ENCODE results near the gene PIAS1. TPM values are rescaled to one million over a fixed set of nuclear protein-coding genes. Genes with fewer than 3 reads are reported as not detected.
A peak's percentile ranks its signal among the peaks of the same experiment; 100 is the strongest.

Gene PIAS1
- total and polyA plus RNA-seq, 8 donors: 10.6 to 29.0 (median 17.6) TPM

DNA sequence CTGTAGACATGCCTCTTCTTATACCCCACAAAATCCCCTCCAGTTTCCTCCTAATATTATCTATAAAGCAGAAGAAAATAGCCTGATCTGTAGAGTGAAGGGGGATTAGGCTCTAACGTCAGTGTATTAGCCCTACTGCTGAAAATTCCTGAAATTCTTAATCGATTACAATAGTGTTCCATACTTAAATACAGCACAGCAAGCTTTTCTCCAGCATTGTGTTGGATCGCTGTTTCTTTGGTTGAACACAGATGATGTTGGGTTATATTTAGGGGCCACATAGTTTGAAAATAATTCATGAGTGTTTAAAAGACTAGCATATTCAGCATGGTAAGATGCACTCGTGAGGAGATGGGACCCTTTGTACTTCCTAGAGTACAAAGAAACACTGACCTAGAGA lies 52.5 kb downstream of the PIAS1 start:
- H3K9me3 ChIP-seq: no peaks in the 10 kb centered on the region
- no peak for DNase-seq
- 56 to 68% methylated on average over 4 of the region's 4 CpGs for WGBS, 2 donors
- no peak for FAIRE-seq
- peaks cover 17 to 20% (median 19%) of the 10 kb centered on the region in 3 donors for H3K4me1 ChIP-seq
- H3K27me3 ChIP-seq: no peaks in the 10 kb centered on the region
- H3K27ac ChIP-seq: peak overlapping the region in 1 of 4 donors; percentile 10
- TF ChIP-seq, protein P1, sequence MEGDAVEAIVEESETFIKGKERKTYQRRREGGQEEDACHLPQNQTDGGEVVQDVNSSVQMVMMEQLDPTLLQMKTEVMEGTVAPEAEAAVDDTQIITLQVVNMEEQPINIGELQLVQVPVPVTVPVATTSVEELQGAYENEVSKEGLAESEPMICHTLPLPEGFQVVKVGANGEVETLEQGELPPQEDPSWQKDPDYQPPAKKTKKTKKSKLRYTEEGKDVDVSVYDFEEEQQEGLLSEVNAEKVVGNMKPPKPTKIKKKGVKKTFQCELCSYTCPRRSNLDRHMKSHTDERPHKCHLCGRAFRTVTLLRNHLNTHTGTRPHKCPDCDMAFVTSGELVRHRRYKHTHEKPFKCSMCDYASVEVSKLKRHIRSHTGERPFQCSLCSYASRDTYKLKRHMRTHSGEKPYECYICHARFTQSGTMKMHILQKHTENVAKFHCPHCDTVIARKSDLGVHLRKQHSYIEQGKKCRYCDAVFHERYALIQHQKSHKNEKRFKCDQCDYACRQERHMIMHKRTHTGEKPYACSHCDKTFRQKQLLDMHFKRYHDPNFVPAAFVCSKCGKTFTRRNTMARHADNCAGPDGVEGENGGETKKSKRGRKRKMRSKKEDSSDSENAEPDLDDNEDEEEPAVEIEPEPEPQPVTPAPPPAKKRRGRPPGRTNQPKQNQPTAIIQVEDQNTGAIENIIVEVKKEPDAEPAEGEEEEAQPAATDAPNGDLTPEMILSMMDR (IDR thresholded peaks at IDR 0.05): no peak
- H3K4me3 ChIP-seq: no peak overlapping the region
- intact Hi-C loops (cut with DNase I): no loop called here
- ATAC-seq: peak in 2 of 4 donors; percentile 24 to 66
- H3K36me3 ChIP-seq: no peaks in the 10 kb centered on the region

DNA sequence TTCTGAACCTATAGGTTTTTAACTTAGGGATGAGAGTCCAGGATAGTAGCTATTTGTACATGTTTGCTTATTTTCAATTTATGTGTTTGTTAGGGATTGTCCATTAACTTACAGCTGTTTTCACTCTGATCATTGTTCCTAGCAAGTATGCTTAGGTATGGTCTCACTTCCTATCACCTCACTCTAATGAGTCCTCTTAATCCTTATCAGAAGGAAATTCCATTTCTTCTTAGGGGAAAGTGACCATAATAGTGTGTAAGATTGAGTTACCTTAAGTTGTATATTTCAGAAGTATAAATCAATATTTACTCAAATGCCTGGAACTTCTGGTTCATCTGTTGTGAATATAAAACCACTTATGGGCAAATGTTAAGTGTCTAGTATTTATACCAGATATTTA lies 53.0 kb downstream of the PIAS1 start:
- intact Hi-C loops (cut with DNase I): no loop called here
- H3K4me3 ChIP-seq: no peak overlapping the region
- peaks cover 17 to 22% (median 19%) of the 10 kb centered on the region in 3 donors for H3K4me1 ChIP-seq
- DNase-seq (no peak), FAIRE-seq (no peak), ATAC-seq (peak in 2 of 4 donors; percentile 25 to 34)
- TF ChIP-seq, protein P1 (IDR thresholded peaks at IDR 0.05): no peak
- no peaks in the 10 kb centered on the region for H3K9me3 ChIP-seq
- no peak overlapping the region for H3K27ac ChIP-seq
- no peaks in the 10 kb centered on the region for H3K36me3 ChIP-seq
- H3K27me3 ChIP-seq: no peaks in the 10 kb centered on the region

DNA sequence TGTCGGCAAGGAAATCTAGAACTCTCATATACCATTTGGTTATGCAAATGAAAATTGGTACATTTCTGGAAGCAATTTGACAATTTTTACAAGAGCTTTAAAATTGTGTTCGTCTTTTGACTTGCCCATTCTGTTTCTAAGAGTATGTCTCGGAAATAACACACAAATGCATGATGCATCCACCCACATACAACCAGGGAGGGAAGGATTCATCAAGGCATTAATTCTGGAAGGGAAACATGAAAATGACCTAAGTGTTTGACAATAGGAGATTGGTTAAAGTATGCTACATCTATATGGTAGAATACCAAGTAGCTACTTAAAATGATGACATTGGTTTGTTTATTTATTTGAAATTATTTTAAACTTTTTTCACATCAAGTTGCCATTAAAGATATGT lies 58.6 kb downstream of the PIAS1 start:
- Histone ChIP-seq H3K36me3 (no peaks in the 10 kb centered on the region), H3K4me3 (no peak overlapping the region), H3K9me3 (no peaks in the 10 kb centered on the region), H3K4me1 (peaks cover 20 to 43% (median 25%) of the 10 kb centered on the region in 3 donors), H3K27me3 (no peaks in the 10 kb centered on the region), H3K27ac (peak overlapping the region in 2 of 4 donors; percentile 8 to 51)
- FAIRE-seq (no peak), DNase-seq (no peak), ATAC-seq (no peak)
- intact Hi-C loops (cut with DNase I): no loop called here
- 57 to 60% methylated on average over 3 of the region's 3 CpGs for WGBS, 2 donors
- TF ChIP-seq, protein P1 (IDR thresholded peaks at IDR 0.05): no peak

DNA sequence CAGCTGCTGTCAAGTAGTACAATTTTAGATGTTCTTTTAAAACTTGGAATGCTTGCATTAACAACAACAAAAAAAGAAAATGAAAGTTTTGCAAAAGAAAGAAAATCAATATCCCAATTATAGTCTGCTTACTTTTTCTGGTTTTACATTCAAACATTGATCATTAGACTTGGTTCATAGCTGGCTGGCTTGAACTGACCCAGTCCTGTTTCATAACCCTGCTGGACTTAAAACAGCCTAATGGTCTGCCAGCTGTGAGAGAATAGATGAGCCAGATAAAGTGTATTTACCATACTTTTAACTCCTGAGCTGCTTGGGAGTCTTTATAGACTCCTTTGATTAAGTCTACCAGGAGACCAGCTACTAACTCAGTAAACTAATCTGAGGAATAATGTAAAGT lies 59.2 kb downstream of the PIAS1 start:
- ATAC-seq: peak; percentile 63 to 91 (median 84)
- H3K4me1 ChIP-seq: peaks cover 20 to 43% (median 25%) of the 10 kb centered on the region in 3 donors
- H3K9me3 ChIP-seq: no peaks in the 10 kb centered on the region
- intact Hi-C loops (cut with DNase I): no loop called here
- no peaks in the 10 kb centered on the region for H3K36me3 ChIP-seq
- no peaks in the 10 kb centered on the region for H3K27me3 ChIP-seq
- H3K27ac ChIP-seq: peak overlapping the region in 2 of 4 donors; percentile 8 to 51
- FAIRE-seq: no peak
- no peak overlapping the region for H3K4me3 ChIP-seq
- no peak for DNase-seq
- TF ChIP-seq, protein P1 (IDR thresholded peaks at IDR 0.05): no peak

DNA sequence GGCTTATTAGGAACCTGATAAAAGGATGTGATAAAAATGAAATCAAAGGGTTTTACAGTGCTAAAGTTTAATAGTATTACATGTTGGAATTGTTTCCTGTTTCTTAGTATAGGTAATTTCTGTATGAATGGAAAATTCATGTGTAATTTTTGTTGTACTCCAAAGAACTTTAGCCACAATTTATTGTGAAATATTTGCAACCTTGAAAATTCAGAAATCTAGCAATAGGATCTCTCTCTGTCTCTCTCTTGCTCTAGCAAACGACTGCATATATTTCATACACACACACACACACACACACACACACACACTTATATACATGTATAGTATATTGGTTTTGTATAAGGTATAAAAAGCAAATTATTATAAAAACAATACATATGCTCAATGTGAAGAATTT lies 59.6 kb downstream of the PIAS1 start:
- TF ChIP-seq, protein P1 (IDR thresholded peaks at IDR 0.05): no peak
- intact Hi-C loops (cut with DNase I): no loop called here
- H3K4me3 ChIP-seq: peak overlapping the region in 1 of 4 donors; percentile 31

More for the DNA sequence above, 59.6 kb downstream of the PIAS1 start:
- Histone ChIP-seq H3K36me3 (no peaks in the 10 kb centered on the region), H3K27ac (peak overlapping the region in 2 of 4 donors; percentile 51 to 53), H3K4me1 (peaks cover 20 to 40% (median 25%) of the 10 kb centered on the region in 3 donors), H3K27me3 (no peaks in the 10 kb centered on the region), H3K9me3 (no peaks in the 10 kb centered on the region)
- 4 to 6% methylated on average over 1 of the region's 1 CpG for WGBS, 2 donors
- no peak for DNase-seq
- no peak for FAIRE-seq
- ATAC-seq: peak in 2 of 4 donors; percentile 18 to 31
